A673 (cell line): Measurements from ENCODE around the gene ENAH. TPM values are rescaled to one million over a fixed set of nuclear protein-coding genes. Genes with fewer than 3 reads are reported as not detected.

Experiments used
- BruUV-seq: library from RNA; stranded (reverse); fragments of 400-500 nt; replicated peaks from 2 replicates; lab custom pipeline; 2021; lab: Mats Ljungman, UMichigan
- CTCF ChIA-PET: fragments of 300-600 bp; sonication (Branson Sonifier 250); formaldehyde crosslinking; loops from one replicate; lab custom pipeline; 2022; ENCODE audit warnings: antibody characterized with exemption; lab: Charles Lee
- POLR2A ChIA-PET: fragments of 300-600 bp; sonication (Branson Sonifier 250); formaldehyde crosslinking; loops from one replicate; lab custom pipeline; 2022; ENCODE audit warnings: antibody characterized with exemption; ENCODE audit not compliant: low non-redundant PET; lab: Charles Lee
- DNase-seq: peaks from one replicate; pipeline ENCODE4 v3.0.0-alpha.2; 2015; ENCODE audit warnings: low spot score
- H3K27ac ChIP-seq: fragments of 200-600 bp; sonication (generic); 2 replicates; pipeline ENCODE4 v1.5.1; 2016; ENCODE audit warnings: mixed run types, low read depth, mild to moderate bottlenecking, mixed read lengths, antibody characterized with exemption, low read length; ENCODE audit not compliant: poor library complexity, severe bottlenecking
- H3K27me3 ChIP-seq: fragments of 200-600 bp; sonication (generic); replicated peaks from 2 replicates; pipeline ENCODE4 v1.6.1; 2017; ENCODE audit warnings: mixed run types, low read depth, mild to moderate bottlenecking, mixed read lengths, antibody characterized with exemption, low read length; ENCODE audit not compliant: insufficient read depth, poor library complexity
- H3K36me3 ChIP-seq: fragments of 200-600 bp; sonication (generic); 2 replicates; pipeline ENCODE4 v1.6.1; 2016; ENCODE audit warnings: mixed run types, mild to moderate bottlenecking, mixed read lengths, antibody characterized with exemption, low read length; ENCODE audit not compliant: insufficient read depth, poor library complexity, severe bottlenecking
- H3K4me1 ChIP-seq: fragments of 200-600 bp; sonication (generic); 2 replicates; pipeline ENCODE4 v1.6.1; 2017; ENCODE audit warnings: mixed run types, mild to moderate bottlenecking, mixed read lengths, antibody characterized with exemption, low read length; ENCODE audit not compliant: insufficient read depth, poor library complexity, severe bottlenecking
- H3K4me3 ChIP-seq: fragments of 200-600 bp; sonication (generic); 2 replicates; pipeline ENCODE4 v1.5.1; 2016; ENCODE audit warnings: low read depth, mixed run types, mild to moderate bottlenecking, mixed read lengths, low read length; ENCODE audit not compliant: poor library complexity, severe bottlenecking
- H3K9me3 ChIP-seq: fragments of 200-600 bp; sonication (generic); 2 replicates; pipeline ENCODE4 v1.6.1; 2016; ENCODE audit warnings: mixed run types, low read depth, mild to moderate bottlenecking, mixed read lengths, antibody characterized with exemption, low read length; ENCODE audit not compliant: poor library complexity, severe bottlenecking
- CTCF ChIP-seq: fragments of 300-800, 200-600 bp; sonication (generic); conservative IDR thresholded peaks from 2 replicates; pipeline ENCODE4 v1.5.1; 2017; ENCODE audit warnings: low read depth, mild to moderate bottlenecking, antibody characterized with exemption, low read length, moderate library complexity, mixed read lengths
- EZH2 ChIP-seq: fragments of 200-600 bp; sonication (generic); IDR thresholded peaks from 2 replicates; pipeline ENCODE4 v1.6.1; 2017; ENCODE audit warnings: borderline replicate concordance, low read depth, mild to moderate bottlenecking, mixed read lengths, antibody characterized with exemption, low read length; ENCODE audit not compliant: poor library complexity, severe bottlenecking
- intact Hi-C: fragments of 100-400 bp; cut with micrococcal nuclease; formaldehyde crosslinking; loops from one replicate; pipeline ENCODE4 v1.10.0; 2022; ENCODE audit not compliant: unreplicated experiment
- total RNA-seq: library from RNA; stranded (reverse); gene quantifications from 2 replicates; pipeline ENCODE4 v1.2.3, GENCODE V29; 2021

Gene ENAH
- total RNA-seq, 1 experiment from 2014 or later = 186 TPM

DNA sequence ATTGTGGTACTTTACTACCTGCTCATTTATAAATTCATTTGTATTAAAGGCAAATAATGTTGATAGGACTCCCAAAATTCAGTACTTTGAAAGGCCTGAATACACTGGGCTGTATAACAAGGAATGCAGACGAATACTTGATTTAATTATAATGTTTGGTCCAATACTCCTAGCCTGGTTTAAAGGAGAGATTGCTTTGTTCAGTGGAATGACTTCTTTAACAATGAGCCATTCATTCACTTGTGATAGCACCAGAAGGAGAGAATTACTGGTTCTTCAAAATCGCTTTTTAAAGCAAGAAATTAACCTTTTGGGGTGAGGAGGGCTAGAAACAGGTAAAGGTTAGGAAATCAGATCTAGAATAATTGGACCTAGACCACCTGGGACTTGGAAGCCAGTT, 28.3 kb upstream of the ENAH start:
- ChIA-PET CTCF (no interaction called here), POLR2A (no interaction called here)
- TF ChIP-seq EZH2 (no peak), CTCF (no peak)
- no peak overlapping the region for H3K27ac ChIP-seq
- H3K27me3 ChIP-seq = no peaks in the 10 kb centered on the region
- no peak for DNase-seq
- no peaks in the 10 kb centered on the region for H3K9me3 ChIP-seq
- H3K36me3 ChIP-seq = no peaks in the 10 kb centered on the region
- H3K4me3 ChIP-seq = no peak overlapping the region
- no peaks in the 10 kb centered on the region for H3K4me1 ChIP-seq
- no TSS peak for BruUV-seq
- intact Hi-C loops = no loop called here

GRCh38 chr1:225678545-225678944, 25.6 kb upstream of the ENAH start:
- Histone ChIP-seq H3K9me3 (no peaks in the 10 kb centered on the region), H3K4me1 (no peaks in the 10 kb centered on the region), H3K27ac (no peak overlapping the region), H3K36me3 (no peaks in the 10 kb centered on the region), H3K4me3 (no peak overlapping the region), H3K27me3 (no peaks in the 10 kb centered on the region)
- no TSS peak for BruUV-seq
- DNase-seq = no peak
- intact Hi-C loops = no loop called here
- ChIA-PET POLR2A (no interaction called here), CTCF (no interaction called here)
- no peak for TF ChIP-seq CTCF
- TF ChIP-seq EZH2 = no peak

GRCh38 chr1:225677350-225678124, 24.6 kb upstream of the ENAH start:
- Histone ChIP-seq H3K27ac (no peak overlapping the region), H3K27me3 (no peaks in the 10 kb centered on the region), H3K4me1 (no peaks in the 10 kb centered on the region), H3K9me3 (no peaks in the 10 kb centered on the region), H3K36me3 (no peaks in the 10 kb centered on the region), H3K4me3 (no peak overlapping the region)
- ChIA-PET CTCF (no interaction called here), POLR2A (no interaction called here)
- no TSS peak for BruUV-seq
- intact Hi-C loops = no loop called here
- TF ChIP-seq CTCF (no peak), EZH2 (no peak)
- no peak for DNase-seq
